ENCODE results near the gene RPS27A.
"Not testable (repeated sequence)": the region's sequence is repeated elsewhere in the genome, so short reads cannot be mapped to it uniquely, and the experiment has no call there.

RPS27A gene

DNA sequence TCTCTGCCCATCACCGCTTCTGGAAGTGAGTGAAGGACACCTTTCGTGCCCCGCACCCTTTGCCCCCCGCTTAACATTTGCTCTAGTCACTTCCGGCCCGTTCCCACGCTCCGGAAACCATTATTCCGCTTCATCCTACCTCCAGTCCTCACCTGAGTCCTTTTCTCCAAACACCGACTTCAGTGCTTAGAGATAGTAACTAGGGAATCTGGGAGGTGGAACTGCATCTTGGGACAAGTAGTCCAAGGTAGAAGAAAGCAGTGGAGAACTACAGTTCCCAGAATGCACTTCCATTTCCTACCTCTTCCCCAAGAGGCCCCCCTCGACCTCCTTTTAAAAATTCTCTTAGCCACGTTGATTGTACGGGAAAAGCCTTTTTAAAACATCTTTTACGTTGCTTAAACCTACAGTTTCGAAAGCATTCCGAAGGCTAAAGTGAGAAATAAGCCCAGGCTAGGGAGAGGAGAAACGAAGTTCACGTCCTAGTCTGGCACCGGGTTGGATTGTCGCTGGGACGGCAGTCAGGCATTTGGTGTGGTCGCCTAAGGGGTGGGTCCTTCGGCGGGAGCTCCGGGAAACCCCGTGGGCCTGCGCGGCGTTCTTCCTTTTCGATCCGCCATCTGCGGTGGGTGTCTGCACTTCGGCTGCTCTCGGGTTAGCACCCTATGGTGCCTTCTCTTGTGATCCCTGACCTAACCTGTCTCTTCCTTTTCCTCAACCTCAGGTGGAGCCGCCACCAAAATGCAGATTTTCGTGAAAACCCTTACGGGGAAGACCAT lies at the start of gene RPS27A, which contains the start of gene CLHC1:
TSS of gene RPS27A (plus strand) at position 605 of the 779 bp plus-strand sequence. CDS start at position 742, 137 bp downstream.
TSS of gene CLHC1 (minus strand) at position 210 of the 779 bp plus-strand sequence. CDS start 9,882 bp downstream, outside the sequence.
- peak within 1 kb of the TSS; percentile 66 to 98 (median 89) for H3K4me3 ChIP-seq
- H3K27ac ChIP-seq = peak within 1 kb of the TSS; percentile 64 to 99 (median 97)

DNA sequence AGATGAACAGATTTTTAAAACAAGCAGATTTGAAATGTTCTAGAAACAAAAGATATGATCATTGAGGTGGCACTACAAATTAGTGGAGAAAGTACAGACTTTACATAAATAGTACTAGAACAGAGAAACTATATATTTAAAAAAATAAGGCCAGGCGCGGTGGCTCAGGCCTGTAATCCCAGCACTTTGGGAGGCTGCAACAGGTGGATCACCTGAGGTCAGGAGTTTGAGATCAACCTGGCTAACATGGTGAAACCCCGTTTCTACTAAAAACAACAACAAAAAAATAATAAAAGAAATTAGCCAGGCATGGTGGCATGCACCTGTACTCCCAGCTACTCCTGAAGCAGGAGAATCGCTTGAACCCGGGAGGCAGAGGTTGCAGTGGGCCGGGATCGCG lies 45.7 kb upstream of the RPS27A start:
- H3K27ac ChIP-seq, H3K4me3 ChIP-seq: not testable (repeated sequence)

DNA sequence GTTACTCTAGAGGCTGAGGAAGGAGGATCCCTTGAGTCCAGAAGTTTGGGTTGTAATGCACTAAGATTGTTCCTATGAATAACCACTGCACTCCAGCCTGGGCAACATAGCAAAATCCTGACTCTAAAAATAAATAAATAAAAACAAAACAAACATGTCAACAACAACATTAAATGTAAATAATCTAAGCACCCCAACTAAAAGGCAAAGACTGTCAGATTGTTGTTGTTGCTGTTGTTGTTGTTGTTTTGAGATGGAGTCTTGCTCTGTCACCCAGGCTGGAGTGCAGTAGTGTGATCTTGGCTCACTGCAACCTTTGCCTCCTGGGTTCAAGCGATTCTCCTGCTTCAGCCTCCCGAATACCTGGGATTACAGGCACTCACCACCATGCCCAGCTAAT lies 40.6 kb upstream of the RPS27A start:
- H3K27ac ChIP-seq, H3K4me3 ChIP-seq: not testable (repeated sequence)

DNA sequence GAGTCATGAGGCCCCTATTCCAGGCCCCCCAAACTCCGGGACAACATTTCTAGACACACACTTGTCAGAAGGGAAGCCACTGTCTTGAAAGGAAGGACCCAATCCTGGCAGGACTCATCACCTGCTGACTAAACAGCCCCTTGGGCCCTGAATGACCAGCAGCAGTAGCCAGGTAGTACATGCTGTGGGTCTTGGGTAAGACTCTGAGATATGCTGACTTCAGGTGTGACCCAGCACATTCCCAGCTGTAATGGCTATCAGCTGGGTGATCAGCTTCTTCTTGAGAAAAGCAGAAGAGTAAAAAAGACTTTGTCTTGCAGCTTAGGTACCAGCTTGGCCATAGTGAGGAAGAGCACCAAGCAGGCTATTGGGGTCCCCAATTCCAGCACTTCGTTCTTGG lies 36.0 kb upstream of the RPS27A start:
- Histone ChIP-seq H3K27ac (no peak overlapping the region), H3K4me3 (no peak overlapping the region)

DNA sequence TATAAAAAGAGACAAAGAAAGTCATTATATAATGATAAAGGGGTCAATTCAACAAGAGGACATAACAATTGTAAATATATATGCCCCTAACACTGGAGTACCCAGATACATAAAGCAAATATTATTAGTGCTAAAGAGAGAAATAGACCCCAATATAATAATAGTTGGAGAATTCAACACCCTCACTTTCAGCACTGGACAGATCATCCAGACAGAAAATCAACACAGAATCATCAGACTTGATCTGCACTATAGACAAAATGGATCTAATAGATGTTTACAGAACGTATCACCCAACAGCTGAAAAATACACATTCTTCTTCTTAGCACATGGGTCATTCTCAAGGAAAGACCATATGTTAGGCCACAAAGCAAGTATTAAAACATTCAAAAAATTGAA lies 32.1 kb upstream of the RPS27A start:
- Histone ChIP-seq H3K27ac (no peak overlapping the region), H3K4me3 (no peak overlapping the region)

DNA sequence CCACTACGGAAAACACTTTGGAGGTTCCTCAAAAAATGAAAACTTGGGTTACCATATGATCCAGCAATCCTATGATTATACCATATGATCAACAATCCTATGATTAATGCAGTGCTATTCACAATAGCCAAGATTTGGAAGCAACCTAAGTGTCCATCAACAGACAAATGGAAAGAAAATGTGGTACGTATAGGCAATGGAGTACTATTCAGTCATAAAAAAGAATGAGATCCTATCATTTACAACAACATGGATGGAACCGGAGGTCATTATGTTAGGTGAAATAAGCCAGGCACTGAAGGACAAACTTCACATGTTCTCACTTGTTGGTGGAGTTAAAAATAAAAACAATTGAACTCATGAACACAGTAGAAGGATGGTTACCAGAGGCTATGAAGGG lies 28.0 kb upstream of the RPS27A start:
- H3K27ac ChIP-seq = no peak overlapping the region
- H3K4me3 ChIP-seq = no peak overlapping the region

DNA sequence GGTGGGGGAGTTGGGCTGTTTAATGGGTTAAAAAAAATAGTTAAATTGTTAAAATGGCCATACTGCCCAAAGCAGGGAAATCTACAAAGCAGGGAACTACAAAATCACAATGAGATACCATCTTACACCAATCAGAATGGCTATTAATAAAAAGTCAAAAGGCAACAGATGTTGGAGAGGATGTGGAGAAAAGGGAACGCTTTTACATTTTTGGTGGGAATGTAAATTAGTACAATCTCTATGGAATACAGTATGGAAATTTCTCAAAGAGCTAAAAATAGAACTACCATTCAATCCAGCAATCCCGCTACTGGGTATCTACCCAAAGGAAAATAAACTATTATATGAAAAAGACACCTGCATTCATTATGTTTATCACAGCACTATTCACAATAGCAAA lies 27.5 kb upstream of the RPS27A start:
- no peak overlapping the region for H3K27ac ChIP-seq
- H3K4me3 ChIP-seq = no peak overlapping the region

DNA sequence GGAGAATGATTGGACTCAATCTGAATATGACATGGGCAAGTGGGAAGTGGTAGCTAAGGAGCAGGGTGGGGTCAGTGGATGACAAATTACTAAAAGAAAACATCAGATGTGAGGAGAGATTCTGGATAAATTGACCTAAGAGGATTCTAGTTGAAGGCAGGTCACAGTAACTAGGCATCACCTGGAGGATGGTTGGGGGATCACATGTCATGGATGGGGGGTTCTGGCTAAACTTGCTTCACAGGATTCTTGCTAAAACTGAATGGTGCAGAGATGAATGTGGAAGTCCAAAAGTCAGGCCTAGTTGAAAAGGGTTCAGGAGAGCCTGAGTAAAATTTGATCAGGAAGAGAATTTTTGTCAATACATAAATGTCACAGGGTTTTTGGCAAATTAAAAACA lies 18.7 kb upstream of the RPS27A start:
- Histone ChIP-seq H3K4me3 (no peak overlapping the region), H3K27ac (no peak overlapping the region)

DNA sequence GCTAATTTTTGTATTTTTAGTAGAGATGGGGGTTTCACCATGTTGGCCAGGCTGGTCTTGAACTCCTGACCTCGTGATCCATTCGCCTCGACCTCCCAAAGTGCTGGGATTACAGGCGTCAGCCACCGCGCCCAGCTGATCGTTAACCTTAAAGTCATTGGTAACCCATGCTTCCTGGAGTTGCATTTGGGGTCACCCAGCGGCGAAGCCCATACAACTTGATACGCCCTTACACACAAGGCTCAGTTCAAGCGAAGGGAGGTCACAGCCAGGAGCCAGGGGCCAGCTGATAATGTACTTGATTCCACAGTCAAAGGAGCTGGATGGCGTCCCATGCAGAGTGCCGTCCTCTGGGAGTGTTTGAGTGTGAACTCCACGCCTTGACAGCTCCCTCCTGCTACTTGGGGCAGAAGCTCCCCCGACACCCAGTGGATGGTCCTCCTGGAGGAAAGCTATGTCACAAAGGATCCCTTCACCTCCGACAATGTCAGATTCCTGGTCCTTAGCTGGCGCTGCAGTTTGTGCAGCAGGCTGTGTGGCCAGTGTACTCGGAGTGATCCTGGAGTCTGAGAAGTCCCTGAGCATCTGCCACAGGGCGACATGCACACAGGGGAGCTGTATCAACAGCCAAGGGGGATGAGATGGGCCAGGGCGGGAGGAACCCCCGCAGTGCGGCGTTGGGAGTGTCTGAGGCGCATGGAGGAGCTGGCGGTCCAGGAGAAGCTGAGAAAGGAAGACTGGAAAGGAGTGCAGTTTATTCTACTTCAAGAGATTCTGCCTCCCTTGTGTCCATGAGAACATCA lies 8.3 kb upstream of the RPS27A start:
- Histone ChIP-seq H3K4me3 (peak overlapping the region; percentile 55 to 83 (median 66)), H3K27ac (peak overlapping the region in 16 of 21 experiments; percentile 86 to 98 (median 93))

DNA sequence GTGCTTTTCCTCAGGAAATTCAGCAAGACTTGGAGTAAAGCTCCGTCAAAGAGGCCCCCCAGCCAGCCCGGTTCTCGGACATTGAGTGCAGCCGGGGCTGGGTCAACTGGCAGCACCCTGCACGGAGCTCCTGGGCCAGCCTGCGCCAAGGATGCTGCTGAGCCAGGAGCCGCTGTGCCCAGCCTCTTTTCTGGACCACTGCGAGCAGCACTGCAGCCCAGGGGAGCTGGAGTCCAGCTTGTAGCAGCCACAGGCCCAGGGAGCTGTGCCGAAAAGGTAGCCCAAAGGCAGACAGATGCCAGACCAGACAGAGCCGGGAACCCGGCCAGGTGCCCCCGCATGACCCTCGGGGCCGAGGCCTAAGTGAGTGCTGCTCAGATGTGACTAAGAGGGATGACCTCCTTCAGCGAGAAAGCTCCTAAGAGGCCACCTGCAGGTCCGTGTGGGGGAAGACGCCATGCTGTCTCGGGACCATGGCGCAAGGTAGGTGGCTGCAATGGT lies 7.7 kb upstream of the RPS27A start:
- Histone ChIP-seq H3K27ac (peak overlapping the region in 1 of 21 experiments; percentile 0), H3K4me3 (no peak overlapping the region)

DNA sequence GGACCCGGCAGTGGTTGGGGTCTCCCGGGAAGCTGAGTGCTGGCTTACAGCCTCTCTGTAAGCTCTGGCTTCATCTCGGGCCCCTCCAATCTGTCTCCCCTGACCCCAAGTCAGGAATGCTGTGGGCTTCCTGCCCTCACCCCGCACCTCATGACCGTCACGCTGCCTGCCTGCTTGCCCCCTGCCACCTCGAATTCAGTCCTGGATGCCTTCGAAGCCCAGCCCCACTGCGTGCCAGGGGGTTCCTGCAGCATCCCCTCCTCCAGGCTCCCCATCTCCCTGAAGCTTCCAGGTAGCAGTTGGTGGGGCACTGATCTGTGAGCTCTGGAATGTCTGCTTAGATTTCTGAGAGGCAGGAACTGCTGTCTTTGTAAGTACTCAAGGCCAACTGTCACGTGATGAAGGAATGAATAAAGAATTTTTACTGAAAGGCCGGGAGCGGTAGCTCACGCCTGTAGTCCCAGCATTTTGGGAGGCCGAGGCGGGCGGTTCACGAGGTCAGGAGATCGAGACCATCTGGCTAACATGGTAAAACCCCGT lies 6.9 kb upstream of the RPS27A start:
- Histone ChIP-seq H3K4me3 (no peak overlapping the region), H3K27ac (no peak overlapping the region)

DNA sequence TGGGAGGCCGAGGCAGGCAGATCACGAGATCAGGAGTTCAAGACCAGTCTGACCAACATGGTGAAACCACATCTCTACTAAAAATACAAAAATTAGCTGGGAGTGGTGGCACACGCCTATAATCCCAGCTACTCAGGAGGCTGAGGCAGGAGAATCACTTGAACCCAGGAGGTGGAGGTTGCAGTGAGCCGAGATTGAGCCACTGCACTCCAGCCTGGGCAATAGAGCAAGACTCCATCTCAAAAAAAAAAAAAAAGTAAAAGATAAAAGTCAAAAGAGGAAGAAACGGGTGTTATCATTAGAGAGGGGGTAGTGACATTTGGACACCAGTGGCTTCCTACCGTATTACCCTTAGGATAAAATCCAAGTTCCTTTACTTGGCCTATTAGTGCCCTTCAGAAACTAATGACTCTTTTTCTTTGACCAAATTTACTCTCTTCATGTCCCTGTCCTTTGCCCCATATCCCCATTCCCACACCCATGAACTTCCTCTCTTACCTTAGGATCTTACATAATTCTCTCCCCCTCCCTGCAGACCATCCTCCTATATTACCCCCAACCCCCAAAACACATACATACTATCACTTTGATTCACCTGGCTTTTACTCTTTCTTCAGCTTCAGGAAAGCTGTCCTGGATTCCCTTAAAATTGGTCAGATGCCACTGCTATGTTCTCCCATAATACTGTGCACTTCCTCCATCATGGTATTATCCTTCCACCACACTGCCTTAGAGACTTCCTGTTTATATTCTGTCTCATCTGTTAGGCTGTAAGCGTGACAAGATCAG lies 4.9 kb upstream of the RPS27A start:
- peak overlapping the region in 5 of 21 experiments; percentile 13 to 66 (median 31) for H3K27ac ChIP-seq
- H3K4me3 ChIP-seq = not testable (repeated sequence)

DNA sequence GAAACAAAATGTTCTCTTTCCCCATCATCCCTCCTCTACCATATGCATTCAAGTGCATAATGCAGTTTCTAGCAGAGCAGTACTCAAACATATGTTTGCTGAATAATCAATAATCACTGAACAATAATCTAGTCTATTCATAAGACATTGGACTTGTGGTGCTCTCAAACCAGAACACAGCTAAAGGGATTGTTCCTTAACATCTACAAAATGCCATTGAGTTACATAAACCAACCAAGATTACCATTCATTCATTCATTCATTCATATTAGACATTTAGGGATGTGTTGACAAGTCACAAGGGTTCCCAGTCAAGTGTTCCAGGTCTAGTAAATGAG lies 4.3 kb upstream of the RPS27A start:
- H3K4me3 ChIP-seq = no peak overlapping the region
- H3K27ac ChIP-seq = peak overlapping the region in 4 of 21 experiments; percentile 13 to 66 (median 33)

DNA sequence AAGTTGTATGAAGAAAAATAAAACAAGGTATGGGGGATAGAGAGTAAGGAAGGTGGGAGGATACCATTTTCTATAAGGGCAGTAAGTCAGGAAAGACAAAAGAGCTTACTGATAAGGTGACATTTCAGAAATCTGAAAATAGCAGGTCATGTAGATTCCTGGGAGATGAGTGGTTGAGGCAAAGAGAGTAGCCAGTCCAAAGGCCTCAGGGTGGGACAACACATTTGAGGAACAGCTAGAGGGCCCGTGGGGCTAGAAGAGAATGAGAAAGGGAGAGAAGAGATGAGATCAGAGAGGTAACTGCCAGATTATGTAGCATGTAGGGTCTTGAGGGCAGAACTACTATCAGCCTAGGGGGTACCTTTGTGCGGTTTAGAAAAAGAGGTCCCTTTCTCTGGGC lies 3.3 kb upstream of the RPS27A start:
- no peak overlapping the region for H3K4me3 ChIP-seq
- no peak overlapping the region for H3K27ac ChIP-seq

DNA sequence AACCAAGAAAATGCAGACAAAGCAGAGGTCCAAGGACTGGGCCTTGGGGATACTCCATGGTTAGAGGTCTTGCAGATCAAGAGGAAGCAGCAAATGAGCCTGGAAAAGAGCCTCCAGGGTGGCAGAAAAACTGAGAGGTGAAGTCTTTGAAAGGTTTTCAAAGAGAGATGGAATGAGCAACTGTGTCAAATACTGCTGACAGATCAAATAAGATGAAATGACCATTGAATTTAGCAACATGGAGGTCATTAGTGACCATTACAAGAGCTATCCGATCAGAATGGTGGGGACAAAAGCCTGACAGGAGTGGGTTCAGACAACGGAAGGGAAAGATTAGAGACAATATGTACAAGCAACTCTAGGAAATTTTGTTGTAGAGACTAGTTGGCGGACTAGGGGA lies 1.9 kb upstream of the RPS27A start:
- Histone ChIP-seq H3K27ac (no peak overlapping the region), H3K4me3 (no peak overlapping the region)

DNA sequence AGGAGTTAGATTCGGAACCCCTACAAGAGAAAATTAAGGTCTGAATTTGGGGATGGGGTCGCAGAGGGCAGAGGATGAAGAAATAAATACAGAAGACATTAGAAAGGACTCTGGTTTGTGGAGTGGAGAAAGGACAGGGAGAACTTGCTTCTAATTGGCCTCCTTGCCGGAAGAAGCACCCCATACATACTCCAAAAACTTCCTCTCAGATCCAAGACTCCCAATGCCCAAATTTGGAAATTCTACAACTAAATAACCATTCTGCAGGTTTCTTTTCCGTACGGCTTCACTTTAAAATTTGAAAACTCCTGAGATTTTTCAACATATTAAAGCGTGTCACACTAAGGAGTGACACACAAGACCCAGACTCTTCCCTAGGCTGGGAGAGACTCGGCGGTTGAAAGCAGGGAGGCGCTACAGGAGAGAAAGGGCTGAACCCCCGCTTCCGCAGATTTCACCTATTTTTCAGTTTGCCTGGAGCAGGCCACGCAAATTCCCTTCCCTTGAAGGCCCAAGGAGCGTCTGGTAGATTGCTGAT lies 873 bp upstream of the RPS27A start:
- Histone ChIP-seq H3K4me3 (peak overlapping the region; percentile 66 to 98 (median 89)), H3K27ac (peak overlapping the region; percentile 49 to 99 (median 97))

DNA sequence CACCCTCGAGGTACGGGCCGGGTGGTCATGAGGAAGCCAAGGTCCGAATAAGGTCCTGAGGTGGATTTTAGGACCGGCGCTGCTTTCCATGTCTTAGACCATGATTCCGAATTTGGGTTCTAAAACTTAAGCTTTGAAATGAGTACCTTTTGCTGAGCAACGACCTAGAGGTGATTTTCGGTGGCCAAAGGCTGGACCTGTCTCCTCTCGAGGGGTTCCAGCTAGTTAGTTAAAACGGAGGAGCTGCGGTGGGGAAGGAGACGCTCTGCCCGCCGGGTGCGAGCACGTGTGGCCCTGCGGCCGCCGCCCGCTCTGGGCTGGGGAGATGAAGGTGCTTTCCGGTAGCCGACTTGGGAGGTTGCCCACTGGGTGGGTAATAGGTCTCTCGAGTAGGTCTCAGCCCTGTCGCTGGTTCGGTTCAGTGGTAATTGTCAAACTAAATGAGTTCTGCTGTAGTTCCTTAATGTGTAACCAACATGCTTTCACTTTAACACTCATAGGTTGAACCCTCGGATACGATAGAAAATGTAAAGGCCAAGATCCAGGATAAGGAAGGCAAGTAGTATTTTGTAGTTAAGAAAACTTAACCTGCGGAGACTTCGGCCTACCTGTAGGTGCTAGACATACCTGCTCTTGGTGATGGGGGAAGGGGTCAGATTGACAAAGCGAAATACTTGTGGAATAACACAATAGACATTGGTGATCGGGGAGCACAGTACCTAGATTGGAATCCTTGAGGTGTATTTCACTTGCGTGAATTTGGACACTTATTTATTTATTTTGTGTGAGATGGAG lies 572 bp downstream of the RPS27A start:
- Histone ChIP-seq H3K27ac (peak overlapping the region; percentile 24 to 99 (median 97)), H3K4me3 (peak overlapping the region; percentile 66 to 98 (median 89))

DNA sequence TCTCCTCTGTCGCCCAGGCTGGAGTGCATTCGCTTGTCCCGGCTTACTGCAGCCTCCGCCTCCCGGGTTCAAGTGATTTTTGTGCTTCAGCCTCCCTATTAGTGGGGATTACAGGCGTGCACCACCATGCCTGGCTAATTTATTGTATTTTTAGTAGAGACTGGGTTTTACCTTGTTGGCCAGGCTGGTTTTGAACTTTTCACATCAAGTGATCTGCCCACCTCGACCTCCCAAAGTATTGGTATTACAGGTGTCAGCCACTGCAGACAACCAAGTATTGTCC lies 1.1 kb downstream of the RPS27A start:
- peak overlapping the region; percentile 66 to 98 (median 89) for H3K4me3 ChIP-seq
- H3K27ac ChIP-seq = peak overlapping the region in 16 of 21 experiments; percentile 91 to 99 (median 97)

Measured in skin epidermis (tissue), 12 donors.